Left ventricle myocardium inferior (tissue), 1 donor: ENCODE data around the gene MMP15. TPM values are rescaled to one million over a fixed set of nuclear protein-coding genes. Genes with fewer than 3 reads are reported as not detected.

Source experiments
- DNase-seq: peaks from one replicate; pipeline ENCODE4 v3.0.0-alpha.2; 2020
- H3K27ac ChIP-seq: fragments of 200-600 bp; replicated peaks from 2 replicates; pipeline ENCODE4 v1.8.0; 2021
- H3K27me3 ChIP-seq: fragments of 200-600 bp; 2 replicates; pipeline ENCODE4 v1.8.0; 2021; ENCODE audit warnings: low read depth
- H3K36me3 ChIP-seq: fragments of 200-600 bp; 2 replicates; pipeline ENCODE4 v1.8.0; 2021
- H3K4me1 ChIP-seq: fragments of 200-600 bp; 2 replicates; pipeline ENCODE4 v1.8.0; 2021
- H3K4me3 ChIP-seq: fragments of 200-600 bp; 2 replicates; pipeline ENCODE4 v1.8.0; 2021; ENCODE audit warnings: mild to moderate bottlenecking, moderate library complexity
- H3K9me3 ChIP-seq: fragments of 200-600 bp; replicated peaks from 2 replicates; pipeline ENCODE4 v1.8.0; 2021
- intact Hi-C: fragments of 100-400 bp; cut with micrococcal nuclease; formaldehyde crosslinking; loops from one replicate; pipeline ENCODE4 v1.11.0; 2022
- total RNA-seq: library from RNA; stranded (reverse); fragmentation: NEBNext Ultra II Directional; extraction: Animal tissue kit (Norgen Biotek cat#: 25700); gene quantifications from one replicate; pipeline ENCODE4 v1.2.1, GENCODE V29; 2021
- TF ChIP-seq, protein P1 (sequence below): fragments of 200-600 bp; IDR thresholded peaks from 2 replicates; pipeline ENCODE4 v1.8.0; 2021; ENCODE audit warnings: antibody characterized with exemption, mild to moderate bottlenecking, borderline replicate concordance
- donor health status: DM: no; HTN: yes; CAD: no; lungs with severe emphysema.

Gene MMP15
- total RNA-seq, 1 donor from 2014 or later = 64.1 TPM

- intact Hi-C loops = no loop called here
- H3K27me3 ChIP-seq = no peaks in the 10 kb centered on the region
- H3K27ac ChIP-seq = no peak overlapping the region
- TF ChIP-seq, protein P1, sequence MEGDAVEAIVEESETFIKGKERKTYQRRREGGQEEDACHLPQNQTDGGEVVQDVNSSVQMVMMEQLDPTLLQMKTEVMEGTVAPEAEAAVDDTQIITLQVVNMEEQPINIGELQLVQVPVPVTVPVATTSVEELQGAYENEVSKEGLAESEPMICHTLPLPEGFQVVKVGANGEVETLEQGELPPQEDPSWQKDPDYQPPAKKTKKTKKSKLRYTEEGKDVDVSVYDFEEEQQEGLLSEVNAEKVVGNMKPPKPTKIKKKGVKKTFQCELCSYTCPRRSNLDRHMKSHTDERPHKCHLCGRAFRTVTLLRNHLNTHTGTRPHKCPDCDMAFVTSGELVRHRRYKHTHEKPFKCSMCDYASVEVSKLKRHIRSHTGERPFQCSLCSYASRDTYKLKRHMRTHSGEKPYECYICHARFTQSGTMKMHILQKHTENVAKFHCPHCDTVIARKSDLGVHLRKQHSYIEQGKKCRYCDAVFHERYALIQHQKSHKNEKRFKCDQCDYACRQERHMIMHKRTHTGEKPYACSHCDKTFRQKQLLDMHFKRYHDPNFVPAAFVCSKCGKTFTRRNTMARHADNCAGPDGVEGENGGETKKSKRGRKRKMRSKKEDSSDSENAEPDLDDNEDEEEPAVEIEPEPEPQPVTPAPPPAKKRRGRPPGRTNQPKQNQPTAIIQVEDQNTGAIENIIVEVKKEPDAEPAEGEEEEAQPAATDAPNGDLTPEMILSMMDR = no peak
- H3K9me3 ChIP-seq = no peaks in the 10 kb centered on the region
- DNase-seq = no peak
- peaks cover 45% of the 10 kb centered on the region for H3K4me1 ChIP-seq
- no peak overlapping the region for H3K4me3 ChIP-seq
- peaks cover 65% of the 10 kb centered on the region for H3K36me3 ChIP-seq
Observed at GRCh38 chr16:58043571-58044155, 18.1 kb downstream of the MMP15 start.

DNA sequence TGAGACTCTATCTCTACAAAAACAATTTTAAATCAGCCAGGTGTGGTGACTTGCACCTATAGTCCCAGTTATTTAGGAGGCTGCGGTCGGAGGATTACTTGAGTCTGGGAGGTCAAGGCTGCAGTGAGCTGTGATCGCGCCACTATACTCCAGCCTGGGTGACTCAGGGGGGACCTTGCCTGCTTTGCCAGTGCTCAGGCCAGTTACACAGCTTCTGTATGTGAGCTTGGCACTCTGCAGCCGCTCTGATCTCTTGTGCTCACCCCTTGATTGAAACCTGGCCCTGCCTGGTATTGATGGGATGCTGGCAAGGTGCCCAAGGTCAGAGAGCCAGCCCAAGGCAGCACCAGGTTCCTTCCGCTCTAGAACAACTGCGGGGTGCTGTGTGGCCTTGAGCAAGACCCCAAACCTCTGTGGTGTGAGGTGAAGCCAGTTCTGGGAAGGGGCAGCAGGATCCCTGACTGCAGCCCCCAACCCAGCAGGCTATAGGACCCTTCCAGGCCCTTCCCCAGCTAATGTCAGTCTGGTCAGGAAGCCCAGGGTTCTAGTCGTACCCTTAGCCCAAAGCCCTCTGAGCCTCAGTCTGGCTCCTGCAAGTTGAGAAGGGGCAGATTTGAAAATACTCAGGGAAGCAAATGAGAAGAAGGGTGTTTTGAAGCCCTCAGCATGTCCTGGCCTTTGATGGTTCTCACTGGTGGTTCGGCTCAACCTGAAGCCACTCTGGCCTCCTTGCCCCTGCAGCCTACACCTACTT is 18.9 kb downstream of the MMP15 start:
- TF ChIP-seq, protein P1 = no peak
- H3K27ac ChIP-seq = no peak overlapping the region
- H3K36me3 ChIP-seq = peaks cover 57% of the 10 kb centered on the region
- H3K4me1 ChIP-seq = peaks cover 53% of the 10 kb centered on the region
- no peaks in the 10 kb centered on the region for H3K9me3 ChIP-seq
- H3K27me3 ChIP-seq = no peaks in the 10 kb centered on the region
- no peak for DNase-seq
- H3K4me3 ChIP-seq = no peak overlapping the region
- intact Hi-C loops = no loop called here

DNA sequence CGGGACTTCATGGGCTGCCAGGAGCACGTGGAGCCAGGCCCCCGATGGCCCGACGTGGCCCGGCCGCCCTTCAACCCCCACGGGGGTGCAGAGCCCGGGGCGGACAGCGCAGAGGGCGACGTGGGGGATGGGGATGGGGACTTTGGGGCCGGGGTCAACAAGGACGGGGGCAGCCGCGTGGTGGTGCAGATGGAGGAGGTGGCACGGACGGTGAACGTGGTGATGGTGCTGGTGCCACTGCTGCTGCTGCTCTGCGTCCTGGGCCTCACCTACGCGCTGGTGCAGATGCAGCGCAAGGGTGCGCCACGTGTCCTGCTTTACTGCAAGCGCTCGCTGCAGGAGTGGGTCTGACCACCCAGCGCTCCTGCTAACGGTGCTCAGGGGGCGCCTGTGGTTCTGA is 19.5 kb downstream of the MMP15 start:
- intact Hi-C loops = no loop called here

GRCh38 chr16:58046054-58046881 is 20.7 kb downstream of the MMP15 start:
- no peak overlapping the region for H3K4me3 ChIP-seq
- intact Hi-C loops = no loop called here
- H3K27ac ChIP-seq = peak overlapping the region; percentile 86
- H3K4me1 ChIP-seq = peaks cover 62% of the 10 kb centered on the region
- no peaks in the 10 kb centered on the region for H3K27me3 ChIP-seq
- TF ChIP-seq, protein P1 = no peak
- DNase-seq = no peak
- H3K36me3 ChIP-seq = peaks cover 39% of the 10 kb centered on the region
- H3K9me3 ChIP-seq = no peaks in the 10 kb centered on the region

More for the DNA sequence above, 19.5 kb downstream of the MMP15 start:
- H3K9me3 ChIP-seq = no peaks in the 10 kb centered on the region
- no peak overlapping the region for H3K27ac ChIP-seq
- DNase-seq = no peak
- peaks cover 60% of the 10 kb centered on the region for H3K4me1 ChIP-seq
- TF ChIP-seq, protein P1 = no peak
- peaks cover 50% of the 10 kb centered on the region for H3K36me3 ChIP-seq
- no peak overlapping the region for H3K4me3 ChIP-seq
- no peaks in the 10 kb centered on the region for H3K27me3 ChIP-seq

DNA sequence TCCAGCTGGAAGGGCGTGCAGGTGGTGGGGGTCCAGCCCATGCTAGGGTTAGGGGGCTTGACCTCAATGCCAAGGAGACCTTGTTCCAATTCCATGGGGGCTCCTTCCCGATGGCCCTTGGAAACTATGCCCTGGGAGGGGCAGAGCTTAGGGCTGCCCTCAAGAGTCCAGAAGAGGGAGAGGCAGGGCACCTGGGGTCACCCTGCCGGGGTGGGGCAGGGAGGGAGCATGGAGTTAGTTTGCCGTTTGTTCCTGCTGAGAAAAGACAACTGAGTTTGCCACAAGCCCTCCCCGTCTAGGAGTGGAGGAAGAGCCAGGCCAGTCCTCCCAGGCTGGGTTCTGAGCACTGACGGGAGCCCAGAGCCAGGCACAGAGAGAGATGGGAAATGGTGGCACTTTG is 21.4 kb downstream of the MMP15 start:
- H3K9me3 ChIP-seq = no peaks in the 10 kb centered on the region
- H3K27ac ChIP-seq = peak overlapping the region; percentile 86
- no peak for DNase-seq
- H3K36me3 ChIP-seq = peaks cover 32% of the 10 kb centered on the region
- TF ChIP-seq, protein P1 = no peak
- intact Hi-C loops = no loop called here
- peaks cover 62% of the 10 kb centered on the region for H3K4me1 ChIP-seq
- H3K27me3 ChIP-seq = no peaks in the 10 kb centered on the region
- no peak overlapping the region for H3K4me3 ChIP-seq
